Measurements from ENCODE around the gene CISD2.
"Not testable (repeated sequence)": the region's sequence is repeated elsewhere in the genome, so short reads cannot be mapped to it uniquely, and the experiment has no call there.

The CISD2 gene

GRCh38 chr4:102868153-102868780 is 525 bp upstream of the CISD2 start:
- FAIRE-seq = no peak
- TF ChIP-seq CTCF (IDR thresholded peaks at IDR 0.05; ENCODE audit: insufficient read depth, missing control alignments) = no peak
- no peak for DNase-seq (ENCODE audit: insufficient read length, low spot score)

- TF ChIP-seq CTCF (IDR thresholded peaks at IDR 0.05; ENCODE audit: insufficient read depth, missing control alignments) = no peak
- FAIRE-seq (no peak), DNase-seq (ENCODE audit: insufficient read length, low spot score) (no peak)
Observed at GRCh38 chr4:102869569-102870197, 891 bp downstream of the CISD2 start.

GRCh38 chr4:102871772-102872171 is 3.0 kb downstream of the CISD2 start:
- no peak for TF ChIP-seq CTCF (IDR thresholded peaks at IDR 0.05; ENCODE audit: insufficient read depth, missing control alignments)
- FAIRE-seq = no peak
- no peak for DNase-seq (ENCODE audit: insufficient read length, low spot score)

- FAIRE-seq; DNase-seq (ENCODE audit: insufficient read length, low spot score): not testable (repeated sequence)
Observed at GRCh38 chr4:102877477-102878106, 8.8 kb downstream of the CISD2 start.

- FAIRE-seq; DNase-seq (ENCODE audit: insufficient read length, low spot score): not testable (repeated sequence)
Observed at GRCh38 chr4:102878349-102878748, 9.6 kb downstream of the CISD2 start.

GRCh38 chr4:102878901-102879300 is 10.1 kb downstream of the CISD2 start:
- DNase-seq (ENCODE audit: insufficient read length, low spot score) (no peak), FAIRE-seq (no peak)
- TF ChIP-seq CTCF (IDR thresholded peaks at IDR 0.05; ENCODE audit: insufficient read depth, missing control alignments) = no peak

- DNase-seq (ENCODE audit: insufficient read length, low spot score) (no peak), FAIRE-seq (no peak)
- TF ChIP-seq CTCF (IDR thresholded peaks at IDR 0.05; ENCODE audit: insufficient read depth, missing control alignments) = no peak
Observed at GRCh38 chr4:102881343-102881742, 12.6 kb downstream of the CISD2 start.

GRCh38 chr4:102883278-102883677 is 14.5 kb downstream of the CISD2 start:
- TF ChIP-seq CTCF (IDR thresholded peaks at IDR 0.05; ENCODE audit: insufficient read depth, missing control alignments) = no peak
- DNase-seq (ENCODE audit: insufficient read length, low spot score) = no peak
- FAIRE-seq = no peak

- not testable (repeated sequence) for FAIRE-seq; DNase-seq (ENCODE audit: insufficient read length, low spot score)
Observed at GRCh38 chr4:102888570-102888969, 19.8 kb downstream of the CISD2 start.

- not testable (repeated sequence) for FAIRE-seq
Observed at GRCh38 chr4:102889866-102890265, 21.1 kb downstream of the CISD2 start.

GRCh38 chr4:102896547-102896946 is 27.8 kb downstream of the CISD2 start:
- not testable (repeated sequence) for FAIRE-seq

More at GRCh38 chr4:102889866-102890265, 21.1 kb downstream of the CISD2 start:
- DNase-seq (ENCODE audit: insufficient read length, low spot score) = not testable (repeated sequence)

GRCh38 chr4:102897610-102898009 is 28.8 kb downstream of the CISD2 start:
- DNase-seq (ENCODE audit: insufficient read length, low spot score); FAIRE-seq: not testable (repeated sequence)

More at GRCh38 chr4:102896547-102896946, 27.8 kb downstream of the CISD2 start:
- DNase-seq (ENCODE audit: insufficient read length, low spot score) = not testable (repeated sequence)
